Osteoblast (primary cell): ENCODE measurements around the gene KCNQ5. TPM values are rescaled to one million over a fixed set of nuclear protein-coding genes. Genes with fewer than 3 reads are reported as not detected.
A peak's percentile ranks its signal among the peaks of the same experiment; 100 is the strongest.

Source experiments
- DNase-seq: peaks from one replicate; pipeline ENCODE4 v3.0.0; 2011; ENCODE audit warnings: low spot score, mixed read lengths; ENCODE audit not compliant: insufficient read length; ENCODE audit errors: missing footprints
- H2AFZ ChIP-seq: 2 replicates; pipeline ENCODE4 v1.6.0; 2011; ENCODE audit warnings: mild to moderate bottlenecking, low read length
- H3K27ac ChIP-seq: 2 replicates; pipeline ENCODE4 v1.5.1; 2011; ENCODE audit warnings: mild to moderate bottlenecking, low read depth, low read length, moderate library complexity
- H3K27me3 ChIP-seq: 2 replicates; pipeline ENCODE4 v1.6.0; 2012; ENCODE audit warnings: mild to moderate bottlenecking, control low read depth, inconsistent platforms, low read length, moderate library complexity; ENCODE audit not compliant: insufficient read depth
- H3K36me3 ChIP-seq: 2 replicates; pipeline ENCODE4 v1.5.1; 2011; ENCODE audit warnings: mild to moderate bottlenecking, low read length, control low read depth, moderate library complexity; ENCODE audit not compliant: insufficient read depth
- H3K4me1 ChIP-seq: 2 replicates; pipeline ENCODE4 v1.5.1; 2011; ENCODE audit warnings: mild to moderate bottlenecking, low read length, control low read depth, moderate library complexity; ENCODE audit not compliant: insufficient read depth
- H3K4me2 ChIP-seq: 2 replicates; pipeline ENCODE4 v1.6.0; 2011; ENCODE audit warnings: mild to moderate bottlenecking, low read length; ENCODE audit not compliant: insufficient read depth
- H3K4me3 ChIP-seq: fragments of 200-600 bp; sonication (generic); 3 replicates; pipeline ENCODE4 v1.5.1; 2012; ENCODE audit warnings: mild to moderate bottlenecking, low read length, inconsistent platforms; ENCODE audit not compliant: insufficient read depth
- H3K79me2 ChIP-seq: 2 replicates; pipeline ENCODE4 v1.6.0; 2012; ENCODE audit warnings: mild to moderate bottlenecking, low read length, control low read depth, inconsistent platforms; ENCODE audit not compliant: insufficient read depth
- H3K9me3 ChIP-seq: 2 replicates; pipeline ENCODE4 v1.5.1; 2011; ENCODE audit warnings: low read depth, low read length, control low read depth
- H4K20me1 ChIP-seq: 2 replicates; pipeline ENCODE4 v1.6.0; 2012; ENCODE audit warnings: mild to moderate bottlenecking, low read length, control low read depth; ENCODE audit not compliant: insufficient read depth
- total RNA-seq: library from RNA; depleted of rRNA; stranded (reverse); fragments of >200 nt; gene quantifications from 2 replicates; pipeline ENCODE4 v1.2.3, GENCODE V29; 2012
- TF ChIP-seq, protein P1 (sequence below): IDR thresholded peaks from 2 replicates; pipeline ENCODE4 v1.5.1; 2011; ENCODE audit warnings: mild to moderate bottlenecking, low read depth, low read length, moderate library complexity; ENCODE audit errors: extremely low read depth

The KCNQ5 gene
- total RNA-seq, 1 donor = 4.0 TPM

GRCh38 chr6:72689107-72689954 lies 67.5 kb downstream of the KCNQ5 start:
- no peaks in the 10 kb centered on the region for H3K27me3 ChIP-seq
- H3K4me3 ChIP-seq = no peak overlapping the region
- peak overlapping the region; percentile 60 for H2AFZ ChIP-seq
- H3K27ac ChIP-seq = no peak overlapping the region
- no peaks in the 10 kb centered on the region for H3K79me2 ChIP-seq
- peak; percentile 61 for DNase-seq
- peak overlapping the region; percentile 42 for H3K4me2 ChIP-seq
- TF ChIP-seq, protein P1, sequence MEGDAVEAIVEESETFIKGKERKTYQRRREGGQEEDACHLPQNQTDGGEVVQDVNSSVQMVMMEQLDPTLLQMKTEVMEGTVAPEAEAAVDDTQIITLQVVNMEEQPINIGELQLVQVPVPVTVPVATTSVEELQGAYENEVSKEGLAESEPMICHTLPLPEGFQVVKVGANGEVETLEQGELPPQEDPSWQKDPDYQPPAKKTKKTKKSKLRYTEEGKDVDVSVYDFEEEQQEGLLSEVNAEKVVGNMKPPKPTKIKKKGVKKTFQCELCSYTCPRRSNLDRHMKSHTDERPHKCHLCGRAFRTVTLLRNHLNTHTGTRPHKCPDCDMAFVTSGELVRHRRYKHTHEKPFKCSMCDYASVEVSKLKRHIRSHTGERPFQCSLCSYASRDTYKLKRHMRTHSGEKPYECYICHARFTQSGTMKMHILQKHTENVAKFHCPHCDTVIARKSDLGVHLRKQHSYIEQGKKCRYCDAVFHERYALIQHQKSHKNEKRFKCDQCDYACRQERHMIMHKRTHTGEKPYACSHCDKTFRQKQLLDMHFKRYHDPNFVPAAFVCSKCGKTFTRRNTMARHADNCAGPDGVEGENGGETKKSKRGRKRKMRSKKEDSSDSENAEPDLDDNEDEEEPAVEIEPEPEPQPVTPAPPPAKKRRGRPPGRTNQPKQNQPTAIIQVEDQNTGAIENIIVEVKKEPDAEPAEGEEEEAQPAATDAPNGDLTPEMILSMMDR = no peak
- no peaks in the 10 kb centered on the region for H3K9me3 ChIP-seq
- no peaks in the 10 kb centered on the region for H3K36me3 ChIP-seq
- H3K4me1 ChIP-seq = no peaks in the 10 kb centered on the region
- H4K20me1 ChIP-seq = no peaks in the 10 kb centered on the region

- TF ChIP-seq, protein P1 = no peak
- Histone ChIP-seq H3K79me2 (no peaks in the 10 kb centered on the region), H3K27me3 (no peaks in the 10 kb centered on the region), H3K9me3 (no peaks in the 10 kb centered on the region), H2AFZ (no peak overlapping the region), H3K4me1 (no peaks in the 10 kb centered on the region), H3K36me3 (no peaks in the 10 kb centered on the region), H3K4me3 (no peak overlapping the region), H4K20me1 (no peaks in the 10 kb centered on the region), H3K27ac (no peak overlapping the region), H3K4me2 (no peak overlapping the region)
- no peak for DNase-seq
Measured at GRCh38 chr6:72691249-72691648, 69.4 kb downstream of the KCNQ5 start.

GRCh38 chr6:72696055-72696454 lies 74.2 kb downstream of the KCNQ5 start:
- Histone ChIP-seq H2AFZ (no peak overlapping the region), H3K4me2 (no peak overlapping the region), H3K27ac (no peak overlapping the region), H3K27me3 (no peaks in the 10 kb centered on the region), H3K36me3 (no peaks in the 10 kb centered on the region), H3K79me2 (no peaks in the 10 kb centered on the region), H3K4me1 (peaks cover 3% of the 10 kb centered on the region), H3K4me3 (no peak overlapping the region), H3K9me3 (no peaks in the 10 kb centered on the region), H4K20me1 (no peaks in the 10 kb centered on the region)
- DNase-seq = no peak
- TF ChIP-seq, protein P1 = no peak

DNA sequence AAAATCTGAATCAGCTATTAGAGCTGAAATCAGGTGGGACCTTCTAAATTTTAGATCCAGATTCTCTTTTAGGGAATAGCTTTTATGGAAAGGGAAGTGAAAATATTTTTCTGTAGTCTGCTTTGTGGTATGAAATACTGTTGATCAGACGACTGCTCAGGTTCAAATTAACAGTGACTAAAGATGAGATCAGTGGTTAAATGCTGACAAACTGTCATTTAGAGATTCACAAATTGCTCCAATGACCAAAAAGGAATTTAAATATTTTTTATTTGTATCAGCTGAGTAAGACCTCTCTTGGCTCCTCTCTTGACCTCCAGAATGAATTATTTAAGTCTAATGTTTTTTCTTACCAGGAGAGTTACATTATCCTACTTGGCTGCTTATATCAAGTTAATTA lies 77.3 kb downstream of the KCNQ5 start:
- Histone ChIP-seq H3K9me3 (no peaks in the 10 kb centered on the region), H2AFZ (no peak overlapping the region), H4K20me1 (no peaks in the 10 kb centered on the region), H3K79me2 (no peaks in the 10 kb centered on the region), H3K4me2 (no peak overlapping the region), H3K4me3 (no peak overlapping the region), H3K27me3 (no peaks in the 10 kb centered on the region), H3K36me3 (no peaks in the 10 kb centered on the region), H3K4me1 (peaks cover 3% of the 10 kb centered on the region), H3K27ac (no peak overlapping the region)
- DNase-seq = no peak
- TF ChIP-seq, protein P1 = no peak
